Stimulated activated CD4-positive, alpha-beta T cell treated with anti-CD3 and anti-CD28 coated beads, Interleukin-2, amount 100 ng/mL, for 4 hours (primary cell): ENCODE data around the gene IER2.

Experiments
- DNase-seq: peaks from one replicate; pipeline ENCODE4 v3.0.0-alpha.2; 2020; ENCODE audit warnings: low read depth

Gene IER2, protein sequence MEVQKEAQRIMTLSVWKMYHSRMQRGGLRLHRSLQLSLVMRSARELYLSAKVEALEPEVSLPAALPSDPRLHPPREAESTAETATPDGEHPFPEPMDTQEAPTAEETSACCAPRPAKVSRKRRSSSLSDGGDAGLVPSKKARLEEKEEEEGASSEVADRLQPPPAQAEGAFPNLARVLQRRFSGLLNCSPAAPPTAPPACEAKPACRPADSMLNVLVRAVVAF

DNA sequence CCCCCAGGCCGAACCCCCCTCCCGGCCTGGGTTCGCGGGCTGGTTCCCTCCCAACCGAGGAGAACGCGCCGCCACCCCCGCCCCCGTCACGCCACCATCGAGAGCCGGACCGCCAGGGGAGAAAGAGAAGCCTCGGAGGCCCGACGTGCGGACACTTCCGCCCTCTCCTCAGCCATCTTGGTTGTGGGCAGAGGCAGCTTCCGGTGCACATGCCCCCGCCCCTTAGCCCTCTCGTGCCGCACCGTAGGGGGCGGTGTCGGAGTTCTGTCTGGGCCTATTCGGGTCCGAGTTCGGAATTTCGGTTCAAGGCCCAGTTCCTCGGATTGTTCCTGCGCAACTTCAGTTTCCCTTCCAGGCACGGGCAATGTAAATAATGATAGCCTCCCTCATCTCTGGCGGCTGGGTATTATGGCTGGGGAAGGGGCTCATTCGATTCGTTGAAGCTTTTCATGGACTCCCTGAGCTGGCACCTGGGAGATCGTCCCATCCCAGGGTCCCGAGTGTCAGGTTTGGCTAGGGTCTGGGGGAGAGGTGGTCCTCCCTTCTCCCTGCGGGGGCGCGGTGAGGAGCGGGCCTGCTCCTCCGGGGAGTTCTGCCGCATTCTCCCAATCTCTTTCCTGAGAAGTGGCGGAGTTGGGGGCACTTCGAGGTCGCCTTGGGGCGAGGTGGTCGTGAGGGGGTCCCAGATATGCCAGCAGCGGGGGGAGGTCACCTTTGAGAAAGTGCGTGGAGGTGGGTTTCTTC lies at the start of gene IER2, which contains the start of gene STX10:
Gene IER2 (plus strand): TSS at position 225 of the 744 bp plus-strand sequence. CDS start 2,776 bp downstream, outside the sequence.
Gene STX10 (minus strand): TSS at position 189 of the 744 bp plus-strand sequence. CDS start 202 bp downstream, outside the sequence.
- DNase-seq = peak; percentile 91

DNA sequence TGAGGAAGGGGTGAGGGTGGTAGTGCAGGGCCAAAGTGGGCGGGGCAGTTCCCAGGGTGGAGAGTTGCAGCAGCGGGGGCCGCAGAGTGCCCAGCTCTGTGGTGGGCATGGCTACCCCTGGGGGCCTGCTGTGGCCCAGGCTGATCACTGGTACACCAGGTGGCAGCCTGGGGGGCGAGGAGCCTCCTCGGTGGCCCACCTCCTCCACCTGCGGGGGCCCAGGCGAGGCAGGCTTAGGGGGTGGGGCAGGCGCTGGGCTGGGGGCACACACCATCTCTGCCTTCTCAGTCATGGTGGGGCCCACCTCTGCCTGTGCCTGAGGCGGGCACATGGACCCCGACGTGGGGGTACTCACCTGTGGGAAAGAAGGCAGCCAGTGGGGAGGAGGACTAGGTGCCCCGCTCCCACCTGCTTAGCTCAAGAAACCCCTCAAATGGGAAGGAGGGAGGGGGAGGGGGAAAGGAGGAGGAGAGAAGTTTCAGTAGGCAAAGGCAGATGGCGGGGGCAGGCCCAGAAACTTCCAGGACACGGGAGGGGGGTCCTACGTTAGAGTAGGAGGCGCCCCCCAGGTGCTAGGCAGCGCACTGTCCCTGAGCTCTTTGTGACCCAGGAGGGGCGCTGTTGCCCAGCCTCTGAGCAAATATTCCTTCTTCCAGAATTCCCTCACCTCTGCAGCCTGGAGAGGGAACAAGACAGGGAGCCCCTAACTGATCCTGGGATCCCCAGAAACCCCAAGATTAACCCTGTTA lies 49.2 kb upstream of the IER2 start:
- no peak for DNase-seq

DNA sequence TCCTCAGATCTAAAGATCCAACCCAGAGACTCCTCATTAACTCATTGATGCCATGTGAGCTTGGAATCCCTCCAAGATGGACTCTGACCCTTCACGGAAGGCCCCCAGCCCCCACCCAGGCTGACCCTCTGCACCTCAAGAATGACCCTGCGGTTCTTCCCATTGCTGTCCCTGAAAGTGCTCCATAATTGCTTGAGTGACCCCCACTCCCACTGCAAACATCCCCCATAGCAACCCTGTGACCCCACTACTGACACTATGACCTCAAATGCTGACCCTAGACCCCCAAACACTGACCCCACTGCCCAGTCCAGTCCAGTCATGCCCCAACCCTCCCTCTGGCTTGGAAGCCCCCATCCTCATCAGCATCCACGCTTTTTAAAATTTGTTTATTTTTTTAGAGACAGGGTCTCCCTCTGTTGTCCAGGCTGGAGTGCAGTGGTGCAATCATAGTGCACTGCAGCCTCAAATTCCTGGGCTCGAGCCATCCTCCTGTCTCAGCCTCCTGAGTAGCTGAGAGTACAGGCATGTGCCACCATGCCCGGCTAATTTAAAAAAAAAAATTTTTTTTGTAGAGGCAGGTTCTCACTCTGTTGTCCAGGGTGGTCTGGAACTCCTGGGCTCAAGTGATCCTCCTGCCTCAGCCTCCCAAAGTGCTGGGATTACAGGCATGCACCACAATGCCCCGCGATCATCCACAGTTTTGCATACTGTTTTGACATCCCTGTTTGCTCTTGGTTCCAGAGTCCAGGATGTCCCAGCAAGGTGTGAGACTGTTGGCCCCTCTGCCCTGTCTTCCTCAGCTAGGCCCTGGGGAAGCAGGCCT lies 48.4 kb upstream of the IER2 start:
- DNase-seq = no peak

DNA sequence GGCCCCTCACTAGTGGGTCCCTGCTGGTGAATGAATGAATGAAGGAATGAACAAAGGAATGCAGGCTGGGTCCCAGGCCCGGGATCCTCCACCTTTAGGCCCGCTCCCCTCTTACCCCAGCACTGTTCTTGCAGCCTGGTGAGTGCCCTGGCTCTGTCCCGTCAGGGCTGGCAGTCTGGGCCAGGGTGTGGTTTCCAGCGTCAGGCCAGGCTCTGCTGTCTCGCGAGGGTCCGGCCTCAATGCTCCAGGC lies 47.9 kb upstream of the IER2 start:
- DNase-seq = no peak

DNA sequence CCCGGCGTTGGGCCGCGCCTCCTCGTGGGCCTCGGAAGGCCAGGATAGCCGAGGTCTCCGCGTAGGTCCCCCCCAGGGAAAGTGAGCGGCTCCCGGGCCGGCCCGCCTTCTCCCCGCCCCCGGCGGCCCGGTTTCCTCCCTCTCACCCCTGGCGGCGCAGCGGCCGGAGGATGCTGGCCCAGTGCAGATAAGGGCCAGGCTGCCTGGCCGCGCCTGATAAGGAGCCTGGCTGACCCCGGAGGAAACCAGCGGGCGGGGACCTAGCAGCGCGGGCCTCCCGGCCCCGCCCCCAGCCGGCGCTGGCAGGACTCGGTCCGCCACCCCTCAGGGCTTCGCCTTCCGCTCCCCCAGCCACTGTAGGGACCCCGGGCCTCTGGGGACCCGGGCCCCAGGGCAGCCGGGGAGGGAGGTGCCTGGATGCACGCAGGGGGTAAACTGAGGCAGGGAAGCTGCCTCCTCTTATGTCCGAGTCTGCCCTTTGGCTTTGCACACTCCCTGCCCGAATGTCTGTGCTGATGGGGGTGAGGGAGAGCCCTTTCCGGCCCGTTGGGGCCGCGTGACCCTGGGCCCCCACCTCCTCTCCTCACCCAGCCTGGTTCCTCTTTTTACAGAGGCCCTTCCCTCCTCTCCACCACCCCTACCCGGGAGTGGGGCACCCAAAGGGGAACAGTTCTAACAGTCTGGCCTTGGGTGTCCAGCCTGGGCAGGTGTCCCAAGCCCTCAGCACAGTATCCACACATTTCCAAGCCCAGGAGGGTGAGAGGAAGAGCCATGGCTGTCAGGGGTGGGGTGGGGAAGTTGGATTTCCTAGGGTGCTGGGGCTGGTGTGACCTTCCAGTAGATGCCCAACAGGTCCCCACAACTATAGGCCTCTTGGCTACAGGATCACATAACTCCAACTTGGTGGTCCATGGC lies 47.3 kb upstream of the IER2 start, which contains the start of gene LYL1:
Gene LYL1 (minus strand): TSS at position 193 of the 915 bp plus-strand sequence. CDS start 1,687 bp downstream, outside the sequence.
- no peak for DNase-seq

DNA sequence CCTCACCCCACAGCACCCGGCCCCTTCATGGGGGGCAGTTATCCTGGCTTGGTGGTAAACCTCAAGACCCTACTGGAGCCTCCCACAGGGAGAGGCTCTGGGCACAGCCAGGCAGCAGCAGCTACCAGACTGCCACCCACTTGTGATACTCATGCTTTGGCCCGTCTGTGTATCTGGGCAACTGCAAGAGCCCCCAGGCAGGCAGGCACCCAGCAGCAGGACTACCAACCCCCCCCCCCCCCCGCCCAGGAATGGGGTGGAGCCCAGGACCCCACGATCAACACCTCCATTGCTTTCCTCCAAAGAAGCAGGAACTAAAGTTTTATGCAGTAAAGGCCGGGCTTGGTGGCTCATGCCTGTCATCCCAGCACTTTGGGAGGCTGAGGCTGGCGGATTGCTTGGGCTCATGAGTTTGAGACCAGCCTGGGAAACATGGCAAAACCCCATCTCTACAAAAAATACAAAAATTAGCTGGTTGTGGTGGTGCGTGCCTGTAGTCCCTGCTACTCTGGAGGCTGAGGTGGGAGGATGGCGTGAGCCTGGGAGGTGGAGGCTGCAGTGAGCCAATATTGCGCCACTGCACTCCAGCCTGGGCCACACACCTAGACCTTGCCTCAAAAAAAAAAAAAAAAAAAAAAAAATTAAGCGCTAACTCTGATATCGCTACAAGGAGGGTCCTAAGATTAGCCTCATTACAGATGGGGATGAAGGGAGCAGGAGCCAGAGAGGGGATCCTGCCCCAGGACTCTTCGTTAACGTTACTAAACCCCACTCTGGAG lies 46.4 kb upstream of the IER2 start:
- no peak for DNase-seq

DNA sequence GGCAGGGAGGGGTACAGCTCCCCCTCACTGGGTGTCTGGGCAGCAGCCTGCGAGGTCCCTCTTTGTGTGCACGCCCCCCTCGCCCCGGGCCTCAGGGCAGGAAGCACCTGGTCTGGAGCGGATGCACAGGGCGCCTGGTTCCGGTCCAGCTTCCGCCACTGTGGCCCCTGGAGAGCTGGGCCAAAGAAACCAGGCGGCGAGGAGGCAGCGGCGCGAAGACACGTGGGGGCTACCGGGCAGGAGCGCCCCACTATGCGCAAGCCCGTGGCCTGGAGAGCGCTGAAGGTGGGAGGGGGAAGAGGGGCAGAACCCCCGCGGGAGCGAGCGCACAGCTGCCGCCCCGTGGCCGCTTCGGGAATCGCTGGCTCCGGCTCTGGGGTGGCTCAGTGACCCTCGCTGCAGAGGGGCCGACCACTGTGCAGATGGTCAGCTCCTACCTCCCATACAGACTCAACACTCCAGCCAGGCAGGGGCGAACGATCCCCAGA lies 45.8 kb upstream of the IER2 start:
- DNase-seq = peak; percentile 46

DNA sequence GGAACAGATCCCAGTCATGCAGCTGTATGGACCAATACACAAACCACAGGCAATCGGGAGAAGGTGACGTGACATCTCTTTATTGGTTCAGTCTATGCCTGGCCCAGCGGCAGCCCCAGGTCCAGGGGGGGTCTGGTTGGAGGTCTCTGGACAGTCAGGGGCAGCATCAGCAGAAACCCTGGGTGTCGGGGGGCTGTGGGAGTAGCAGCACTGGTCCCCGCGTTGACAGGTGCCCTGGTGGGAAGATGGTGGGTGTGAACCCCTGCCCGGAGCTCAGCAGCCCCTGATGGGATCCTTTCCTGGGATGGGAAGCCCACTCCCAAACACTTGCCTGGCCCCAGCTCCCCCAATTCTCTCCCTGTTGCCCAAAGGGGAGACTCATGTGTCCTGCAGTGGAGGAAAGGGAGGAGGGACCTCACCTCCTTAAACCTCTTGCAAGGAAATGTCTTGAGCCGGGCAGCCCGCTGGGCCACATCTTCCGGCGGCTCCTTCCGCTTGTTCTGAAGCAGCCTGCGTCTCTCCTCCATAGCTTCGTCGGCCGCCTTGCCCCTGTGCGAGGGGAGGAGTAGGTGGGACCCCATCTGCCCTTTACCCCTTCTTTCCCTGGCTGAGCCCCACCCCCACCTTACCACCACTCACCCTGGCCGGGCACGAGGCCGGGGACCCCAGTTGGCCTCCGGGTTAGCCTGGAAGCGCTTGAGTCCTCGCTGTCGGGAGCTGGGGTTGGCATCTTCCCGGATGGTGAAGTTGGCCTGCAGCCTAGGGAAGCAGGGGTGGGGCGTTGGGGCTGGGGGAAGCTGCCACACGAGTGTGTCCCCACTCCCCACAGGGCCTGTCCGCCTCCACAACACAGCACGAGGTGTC lies 45.1 kb upstream of the IER2 start:
- no peak for DNase-seq

DNA sequence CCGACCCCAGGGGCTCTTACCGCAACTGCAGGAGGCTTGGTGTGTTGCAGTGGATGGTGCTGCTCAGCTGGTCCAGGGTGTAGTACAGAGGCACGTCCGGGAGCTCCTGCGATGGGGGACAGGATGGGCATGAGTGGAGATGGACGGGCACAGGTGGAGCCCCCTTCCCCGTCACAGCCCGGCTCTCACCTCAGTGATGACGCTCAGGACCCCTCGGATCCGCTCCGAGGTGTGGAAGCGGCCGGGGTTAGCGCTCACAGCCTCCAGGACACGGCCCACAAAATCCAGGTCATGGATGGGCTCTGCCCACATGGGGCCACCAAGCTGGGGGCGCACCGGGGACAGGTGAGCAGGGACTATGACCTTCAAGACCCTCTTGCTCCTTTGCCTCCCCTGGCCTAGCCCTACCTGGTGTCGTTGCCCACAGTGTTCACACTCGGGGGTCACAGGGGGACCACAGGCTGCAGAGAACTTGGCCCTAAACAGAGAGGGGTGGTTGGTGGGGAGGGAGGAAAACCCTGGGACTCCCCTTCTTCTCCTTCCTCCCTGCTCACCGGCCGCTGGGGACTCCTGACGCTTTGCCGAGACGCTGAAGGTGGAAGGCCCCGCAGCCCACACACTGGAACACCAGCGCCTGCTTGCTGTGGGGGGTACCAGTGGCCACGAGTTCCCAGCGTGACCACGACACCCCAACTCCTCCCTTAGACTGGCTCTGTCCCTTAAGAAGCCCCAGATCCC lies 40.7 kb upstream of the IER2 start:
- DNase-seq = no peak

DNA sequence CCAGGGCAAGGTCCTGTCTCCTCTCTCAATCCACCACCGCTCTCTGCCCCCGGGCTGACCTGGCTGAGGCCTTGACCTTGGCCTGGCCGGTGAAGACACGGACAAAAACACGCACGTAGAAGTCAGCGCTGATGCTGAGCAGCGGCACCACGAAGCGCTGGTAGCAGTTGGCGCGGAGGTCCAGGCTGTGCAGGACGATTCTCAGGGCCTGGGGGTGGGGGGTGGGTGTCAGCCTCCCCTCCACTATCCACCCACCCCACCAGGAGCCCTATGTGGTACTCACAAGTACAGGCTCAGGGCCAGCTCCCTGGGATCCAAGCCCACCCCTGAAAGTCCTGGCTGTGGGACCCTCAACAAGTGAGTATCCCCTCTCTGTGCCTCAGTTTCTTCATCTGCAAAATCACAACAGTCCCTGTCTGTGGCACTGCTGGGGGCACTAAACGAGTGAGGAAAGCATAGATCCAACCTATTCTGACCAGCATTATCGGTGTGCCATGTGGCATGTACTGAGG lies 40.1 kb upstream of the IER2 start:
- no peak for DNase-seq

DNA sequence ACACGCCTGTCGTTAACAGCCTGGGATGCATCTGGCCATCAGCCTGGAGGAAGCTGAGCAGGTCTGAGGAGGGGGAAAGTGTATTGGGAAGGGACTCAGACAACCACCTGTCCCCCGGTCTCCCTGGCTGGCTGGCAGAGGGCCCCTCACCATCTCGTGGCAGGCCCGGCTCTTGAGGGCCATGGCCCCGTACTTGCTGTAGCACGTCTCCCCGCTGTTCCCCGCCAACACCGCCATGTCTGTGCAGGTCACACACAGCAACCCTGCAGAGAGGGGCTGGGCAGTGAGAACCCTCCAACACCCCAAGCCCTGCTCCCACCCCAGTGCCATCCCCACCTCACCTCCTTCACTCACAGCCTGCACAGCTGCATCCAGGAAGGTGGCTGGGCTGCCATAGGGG lies 37.7 kb upstream of the IER2 start:
- no peak for DNase-seq

DNA sequence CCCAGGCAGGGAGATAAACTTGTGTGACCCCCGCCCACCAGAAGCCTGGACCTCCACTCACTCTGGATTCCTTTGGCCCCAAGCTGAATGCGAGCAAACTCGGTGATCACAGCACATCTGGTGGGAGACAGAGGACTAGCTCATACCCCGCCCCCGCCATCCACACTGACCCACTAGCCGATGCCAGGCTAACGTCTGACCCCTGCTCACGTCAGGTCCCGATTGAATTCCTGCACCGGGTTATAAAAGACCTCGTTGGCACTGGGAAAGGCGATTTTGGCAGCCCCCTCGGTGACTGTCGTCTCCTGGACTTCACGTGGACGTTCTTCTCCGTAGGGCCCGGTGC lies 34.3 kb upstream of the IER2 start:
- DNase-seq = no peak

DNA sequence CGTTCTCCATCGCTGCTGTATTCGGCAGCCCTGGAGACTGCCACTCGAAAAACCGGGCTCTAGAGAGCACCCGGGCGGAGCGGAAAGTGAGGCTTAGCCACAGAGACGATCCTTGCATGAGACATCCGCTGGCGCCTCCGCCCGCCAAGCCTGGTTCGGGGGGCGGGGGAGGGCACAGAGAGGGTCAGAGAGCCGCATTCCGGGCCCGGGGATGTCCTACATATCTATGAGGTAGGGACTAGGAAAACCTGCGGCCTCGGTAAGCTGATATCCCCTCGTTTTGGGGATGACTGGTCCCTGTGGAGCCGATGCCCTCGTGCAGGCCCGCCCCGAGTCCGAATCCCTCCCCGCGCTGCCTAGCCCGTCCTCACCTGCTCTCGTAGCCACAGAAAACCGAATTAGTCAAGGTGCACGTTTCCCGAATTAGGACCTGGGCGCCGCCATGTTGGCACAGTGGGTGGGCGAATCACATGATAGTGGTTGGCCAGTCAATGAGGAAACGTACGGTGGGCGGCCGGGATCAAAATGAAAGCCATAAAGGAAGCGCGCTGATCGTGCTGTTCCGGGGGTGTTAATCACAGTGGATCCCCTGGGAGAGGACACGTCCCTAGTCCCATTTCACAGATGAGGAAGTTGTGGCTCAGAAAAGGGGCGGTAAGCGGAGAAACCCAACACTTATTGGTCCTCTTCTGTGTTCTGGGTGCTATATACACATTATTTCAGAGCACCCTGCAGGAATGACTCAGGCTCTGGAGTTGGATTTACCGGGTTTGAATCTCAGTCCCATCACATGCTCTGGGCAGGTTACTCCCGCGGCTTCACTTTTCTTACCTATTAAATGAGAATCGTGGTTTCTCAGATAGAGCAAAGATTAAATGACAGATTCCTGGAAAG lies 33.7 kb upstream of the IER2 start, which contains the start of gene TRMT1:
Gene TRMT1 (minus strand): TSS at position 459 of the 894 bp plus-strand sequence. CDS start 341 bp downstream, at position 118.
- peak; percentile 91 for DNase-seq

DNA sequence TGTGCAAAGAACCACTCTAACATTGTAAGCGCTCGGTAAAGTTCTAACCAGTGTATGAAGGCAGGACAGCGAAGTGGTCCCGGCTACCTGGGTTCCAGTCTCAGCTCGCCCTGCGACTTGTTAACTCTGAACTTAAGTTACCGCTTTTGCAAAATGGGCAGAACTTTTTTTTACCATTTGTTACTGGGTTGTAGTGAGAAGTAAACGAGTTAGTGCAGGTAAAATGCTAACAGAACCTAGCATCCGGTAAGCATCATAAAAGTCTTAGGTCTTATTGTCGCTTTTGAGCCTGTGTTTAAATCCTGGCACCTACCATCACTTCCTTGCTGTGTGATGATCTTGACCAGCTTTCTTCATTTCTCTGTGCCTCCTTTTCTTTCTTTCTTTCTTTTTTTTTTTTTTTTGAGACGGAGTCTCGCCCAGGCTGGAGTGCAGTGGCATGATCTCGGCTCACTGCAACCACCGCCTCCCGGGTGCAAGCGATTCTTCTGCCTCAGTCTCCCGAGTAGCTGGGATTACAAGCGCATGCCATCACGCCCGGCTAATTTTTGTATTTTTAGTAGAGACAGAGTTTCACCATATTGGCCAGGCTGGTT lies 32.9 kb upstream of the IER2 start:
- DNase-seq = no peak

DNA sequence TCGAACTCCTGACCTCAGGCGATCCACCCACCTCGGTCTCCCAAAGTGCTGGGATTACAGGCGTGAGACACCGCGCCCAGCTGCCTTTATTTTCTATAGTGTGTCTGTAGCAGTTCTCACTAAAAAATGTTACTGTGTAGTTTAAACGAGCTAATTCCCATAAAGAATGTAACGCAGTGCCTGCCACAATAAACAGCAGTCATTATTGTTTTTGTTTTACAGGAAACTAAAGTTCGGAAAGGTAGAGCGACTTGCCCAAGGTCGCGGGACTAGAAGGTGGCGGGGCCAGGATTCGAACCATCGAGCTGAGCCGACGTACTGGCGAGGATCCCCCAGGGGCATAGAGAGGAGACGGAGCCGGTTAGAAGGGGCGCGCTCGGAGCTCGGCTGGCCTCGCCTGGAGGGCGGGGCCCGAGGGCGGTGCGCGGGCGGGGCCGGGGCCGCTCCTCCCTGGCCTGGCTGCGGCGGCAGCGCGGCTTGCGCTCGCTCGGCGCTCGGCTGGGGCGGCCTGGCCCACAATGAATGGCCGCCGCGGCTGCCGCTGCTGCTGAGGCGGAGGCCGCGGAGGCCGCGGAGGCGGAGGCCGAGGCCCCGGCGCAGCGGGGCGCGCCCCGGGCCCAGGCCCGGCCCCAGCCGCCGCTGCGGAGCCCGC lies 32.3 kb upstream of the IER2 start, which contains the start of gene NACC1:
Gene NACC1 (plus strand): TSS at position 493 of the 652 bp plus-strand sequence. CDS start 16,944 bp downstream, outside the sequence.
- DNase-seq = peak; percentile 86
